Prostate gland (tissue), 2 donors: Measurements from ENCODE around the gene HOXA10. TPM values are rescaled to one million over a fixed set of nuclear protein-coding genes. Genes with fewer than 3 reads are reported as not detected.
A peak's percentile ranks its signal among the peaks of the same experiment; 100 is the strongest.

Source experiments
- DNase-seq: peaks from one replicate; pipeline ENCODE4 v3.0.0-alpha.2; 2019; ENCODE audit warnings: low spot score
- H3K27ac ChIP-seq, 2 donors: fragments of 200-600 bp; sonication (generic); 2 replicates each; pipeline ENCODE4 v1.5.1; 2017 to 2019
- H3K27me3 ChIP-seq: fragments of 200-600 bp; sonication (generic); replicated peaks from 2 replicates; pipeline ENCODE4 v1.5.1; 2019; ENCODE audit not compliant: insufficient read depth
- H3K36me3 ChIP-seq, 2 donors: fragments of 200-600 bp; sonication (generic); 1 replicate in 1 of 2; 2 replicates in 1 of 2; pipeline versions ENCODE4 v1.5.1 to v1.8.1; 2017 to 2019
- H3K4me1 ChIP-seq: fragments of 200-600 bp; sonication (generic); replicated peaks from 2 replicates; pipeline ENCODE4 v1.5.1; 2019
- H3K4me3 ChIP-seq, 2 donors: fragments of 200-600 bp; sonication (generic); 2 replicates each; pipeline ENCODE4 v1.5.1; 2017 to 2019
- H3K9me3 ChIP-seq: fragments of 200-600 bp; sonication (generic); 2 replicates; pipeline ENCODE4 v1.5.1; 2017
- CTCF ChIP-seq, 4 experiments: fragments of 200-600 bp in 2 of 4; fragments of 450-650 bp in 2 of 4; sonication (generic) in 2 of 4; IDR thresholded peaks; 1 replicate in 3 of 4; 2 replicates in 1 of 4; pipeline ENCODE4 v1.5.1; 2016 to 2019; ENCODE audit warnings: antibody characterized with exemption in 4 of 4, mild to moderate bottlenecking in 2 of 4, moderate library complexity in 2 of 4
- POLR2A ChIP-seq: fragments of 450-650 bp; IDR thresholded peaks from one replicate; pipeline ENCODE4 v1.6.1; 2016; ENCODE audit warnings: antibody characterized with exemption, mild to moderate bottlenecking
- POLR2AphosphoS5 ChIP-seq: sonication (generic); formaldehyde crosslinking; IDR thresholded peaks from one replicate; pipeline ENCODE4 v1.6.1; 2017; ENCODE audit warnings: antibody characterized with exemption
- WGBS: methylation state at CpG from one replicate; pipeline ENCODE4 v1.1.5; 2018; 5-methylcytosine and 5-hydroxymethylcytosine counted together
- intact Hi-C: fragments of 100-400 bp; cut with DNase I; formaldehyde crosslinking; loops from one replicate; pipeline ENCODE4 v1.14.2; 2022
- total RNA-seq, 2 donors: library from RNA; depleted of rRNA; stranded (reverse); fragments of >200 nt; gene quantifications; one replicate each; pipeline ENCODE4 v1.1.0, GENCODE V29; 2016

The HOXA10 gene
- total RNA-seq, 2 donors from 2014 or later: 25.8 to 65.6 TPM

- WGBS: 12% methylated on average over 7 of the region's 7 CpGs
- Histone ChIP-seq H3K36me3 (no peaks in the 10 kb centered on the region), H3K4me3 (peak overlapping the region in 1 of 2 donors; percentile 76), H3K9me3 (no peaks in the 10 kb centered on the region), H3K27me3 (no peaks in the 10 kb centered on the region), H3K27ac (peak overlapping the region; percentile 96 to 97), H3K4me1 (peaks cover 16% of the 10 kb centered on the region)
- intact Hi-C loops: no loop called here
- TF ChIP-seq CTCF (IDR thresholded peaks at IDR 0.05) (no peak), POLR2A (no peak), POLR2AphosphoS5 (no peak)
- DNase-seq: peak; percentile 27
Observed at GRCh38 chr7:27189997-27190748, 16.1 kb upstream of the HOXA10 start.

- H3K36me3 ChIP-seq: no peaks in the 10 kb centered on the region
- H3K27ac ChIP-seq: peak overlapping the region; percentile 96 to 97
- WGBS: 14% methylated on average over 22 of the region's 22 CpGs
- no peaks in the 10 kb centered on the region for H3K27me3 ChIP-seq
- peaks cover 16% of the 10 kb centered on the region for H3K4me1 ChIP-seq
- H3K4me3 ChIP-seq: peak overlapping the region; percentile 35 to 90
- peak; percentile 71 for DNase-seq
- H3K9me3 ChIP-seq: no peaks in the 10 kb centered on the region
- intact Hi-C loops: no loop called here
- TF ChIP-seq POLR2A (peak; percentile 54), POLR2AphosphoS5 (peak; percentile 45), CTCF (IDR thresholded peaks at IDR 0.05) (no peak)
Observed at GRCh38 chr7:27189295-27189996, 15.3 kb upstream of the HOXA10 start.

- no peak for TF ChIP-seq POLR2AphosphoS5
- no peak for TF ChIP-seq CTCF (IDR thresholded peaks at IDR 0.05)
- TF ChIP-seq POLR2A: no peak
- no peak for DNase-seq
- Histone ChIP-seq H3K36me3 (no peaks in the 10 kb centered on the region), H3K27ac (peak overlapping the region; percentile 96 to 97), H3K4me3 (peak overlapping the region; percentile 35 to 90), H3K27me3 (no peaks in the 10 kb centered on the region), H3K9me3 (no peaks in the 10 kb centered on the region), H3K4me1 (peaks cover 16% of the 10 kb centered on the region)
- intact Hi-C loops: no loop called here
- WGBS: 6% methylated on average over 49 of the region's 49 CpGs
Observed at GRCh38 chr7:27188386-27189294, 14.5 kb upstream of the HOXA10 start.

GRCh38 chr7:27187475-27188385 is 13.6 kb upstream of the HOXA10 start:
- no peaks in the 10 kb centered on the region for H3K36me3 ChIP-seq
- H3K4me1 ChIP-seq: peaks cover 16% of the 10 kb centered on the region
- peak overlapping the region; percentile 96 to 97 for H3K27ac ChIP-seq
- intact Hi-C loops: no loop called here
- H3K4me3 ChIP-seq: peak overlapping the region; percentile 35 to 90
- no peak for DNase-seq
- no peak for TF ChIP-seq POLR2AphosphoS5
- no peak for TF ChIP-seq CTCF (IDR thresholded peaks at IDR 0.05)
- TF ChIP-seq POLR2A: no peak
- no peaks in the 10 kb centered on the region for H3K27me3 ChIP-seq
- WGBS: 1% methylated on average over 46 of the region's 46 CpGs
- no peaks in the 10 kb centered on the region for H3K9me3 ChIP-seq
